GM18505 (cell line): Measurements from ENCODE around the gene ZDHHC17.
A peak's percentile ranks its signal among the peaks of the same experiment; 100 is the strongest.

Source experiments
- ATAC-seq: cut with Tn5 transposase; IDR thresholded peaks from one replicate; pipeline ENCODE4 v1.9.1; 2021; ENCODE audit not compliant: unreplicated experiment
- POLR2A ChIP-seq: IDR thresholded peaks from 4 replicates; pipeline ENCODE4 v1.6.1; 2011; ENCODE audit warnings: borderline replicate concordance; ENCODE audit not compliant: insufficient read depth, insufficient read length; ENCODE audit errors: extremely low read depth

ZDHHC17 gene

GRCh38 chr12:76864791-76865400, 101.0 kb downstream of the ZDHHC17 start:
- no peak for TF ChIP-seq POLR2A
- peak; percentile 76 for ATAC-seq

- no peak for ATAC-seq
- no peak for TF ChIP-seq POLR2A
Measured at GRCh38 chr12:76866151-76866567, 102.2 kb downstream of the ZDHHC17 start.

GRCh38 chr12:76866726-76867125, 102.8 kb downstream of the ZDHHC17 start:
- no peak for TF ChIP-seq POLR2A
- no peak for ATAC-seq

GRCh38 chr12:76871082-76871481, 107.2 kb downstream of the ZDHHC17 start:
- TF ChIP-seq POLR2A: no peak
- no peak for ATAC-seq

DNA sequence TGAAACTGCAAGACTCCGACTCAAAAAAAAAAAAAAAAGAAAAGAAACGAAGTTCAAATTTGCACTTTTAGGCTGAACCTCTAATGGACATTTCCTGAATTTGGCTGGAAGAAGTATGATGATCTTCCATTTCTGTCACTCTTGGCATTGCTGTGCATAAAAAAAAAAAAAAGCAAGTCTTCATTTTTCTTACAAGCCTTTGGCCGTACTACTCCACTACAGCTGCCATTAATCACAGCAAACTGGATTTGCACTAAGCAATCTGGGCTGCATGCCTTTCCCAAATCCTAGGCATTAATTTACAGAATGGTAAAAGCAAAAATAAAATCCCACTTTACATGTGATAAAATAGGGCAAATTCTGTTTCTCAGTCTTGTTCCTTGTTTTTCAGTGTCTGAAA, 107.8 kb downstream of the ZDHHC17 start:
- no peak for TF ChIP-seq POLR2A
- no peak for ATAC-seq

DNA sequence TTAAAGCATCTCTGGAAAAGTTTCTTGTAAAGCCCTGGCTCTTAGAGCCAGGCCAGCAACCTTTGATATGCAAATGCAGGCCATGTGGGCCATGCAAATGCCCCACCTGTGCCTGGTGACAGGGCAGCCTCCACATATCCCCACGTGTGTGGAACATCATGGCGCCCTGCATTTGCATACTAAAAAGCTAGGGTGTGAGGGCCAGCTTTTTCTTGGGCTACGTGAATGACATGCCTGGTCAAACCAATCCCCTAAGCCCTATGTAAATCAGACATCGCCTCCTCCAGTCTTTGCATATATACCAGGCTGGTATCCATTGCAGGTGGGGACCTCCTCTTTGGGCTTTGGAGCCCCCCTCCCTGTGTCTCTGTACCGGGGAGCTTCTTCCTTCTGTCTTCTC, 108.5 kb downstream of the ZDHHC17 start:
- ATAC-seq: no peak
- TF ChIP-seq POLR2A: no peak

- no peak for TF ChIP-seq POLR2A
Measured at GRCh38 chr12:76874027-76874426, 110.1 kb downstream of the ZDHHC17 start.

GRCh38 chr12:76874491-76875190, 110.7 kb downstream of the ZDHHC17 start:
- no peak for ATAC-seq
- TF ChIP-seq POLR2A: no peak

More at GRCh38 chr12:76874027-76874426, 110.1 kb downstream of the ZDHHC17 start:
- ATAC-seq: no peak

DNA sequence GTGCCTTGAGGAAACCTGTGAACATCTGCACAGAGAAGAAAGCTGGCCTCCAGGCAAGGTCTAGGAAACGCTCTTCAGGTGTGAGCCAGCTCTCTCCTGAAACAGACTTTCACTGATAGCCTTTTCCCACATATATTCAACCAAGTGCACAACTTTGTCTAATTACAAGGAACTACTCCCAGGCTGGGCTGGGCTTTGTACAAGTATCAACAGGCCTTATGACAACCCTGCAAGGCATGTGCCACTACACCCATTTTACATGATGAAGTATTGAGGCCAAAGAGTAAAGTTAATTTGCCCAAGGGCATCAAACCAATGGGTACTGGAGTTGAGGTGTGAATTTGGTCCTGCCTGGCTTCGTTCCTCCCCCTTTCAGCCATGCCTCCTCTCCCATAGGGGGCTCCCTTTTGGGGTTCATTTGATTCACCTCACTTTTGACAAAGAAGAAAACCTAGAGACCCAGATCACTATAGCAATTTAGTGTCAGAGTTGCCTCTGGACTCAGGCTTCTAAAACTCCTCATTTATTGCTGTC, 112.8 kb downstream of the ZDHHC17 start:
- no peak for TF ChIP-seq POLR2A
- ATAC-seq: no peak

- no peak for TF ChIP-seq POLR2A
- peak; percentile 35 for ATAC-seq
Measured at GRCh38 chr12:76878099-76878898, 114.4 kb downstream of the ZDHHC17 start.

GRCh38 chr12:76878899-76879709, 115.2 kb downstream of the ZDHHC17 start, which contains the start of gene CSRP2:
Gene CSRP2 (minus strand): TSS chr12:76879019. CDS start chr12:76866260, 12,759 bp downstream.
- TF ChIP-seq POLR2A: no peak
- ATAC-seq: peak; percentile 92

DNA sequence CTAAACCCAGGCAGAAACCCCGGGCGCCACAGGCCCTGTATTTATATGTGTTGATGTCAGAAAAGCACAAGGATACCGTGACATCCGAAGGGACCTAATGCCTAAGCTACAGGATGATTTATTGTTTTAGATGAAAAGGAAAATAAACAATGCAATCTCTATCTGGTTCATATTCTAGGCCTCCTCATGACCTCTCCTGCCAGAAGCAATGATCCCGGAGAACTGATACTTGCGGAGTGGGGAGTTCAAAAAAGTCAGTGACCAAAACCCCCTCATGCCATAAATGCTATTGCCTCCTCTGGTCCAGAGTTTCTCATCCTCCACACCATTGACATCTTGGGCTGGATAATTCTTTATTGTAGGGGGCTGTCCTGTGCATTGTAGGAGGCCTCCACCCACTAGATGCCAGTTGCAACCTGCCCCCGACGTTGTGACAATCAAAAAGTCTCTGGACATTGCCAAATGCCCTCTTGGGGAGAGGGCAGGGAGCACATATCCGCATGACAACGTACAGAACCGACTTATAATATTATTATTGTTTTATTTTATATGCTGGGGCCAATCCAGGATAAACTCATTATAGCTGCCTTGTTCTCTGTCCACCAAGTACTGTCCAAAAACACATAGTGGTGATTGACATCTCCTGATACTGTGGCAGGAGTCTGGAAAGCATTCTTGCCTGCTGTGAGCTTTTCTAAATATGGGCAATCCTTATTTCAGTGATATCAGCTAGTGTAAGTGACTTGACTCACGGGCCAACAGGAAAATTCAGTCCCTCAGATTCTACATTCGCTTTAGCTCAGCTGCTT, 116.0 kb downstream of the ZDHHC17 start:
- ATAC-seq: no peak
- TF ChIP-seq POLR2A: no peak
